ENCODE measurements around the gene PTGES3. TPM values are rescaled to one million over a fixed set of nuclear protein-coding genes. Genes with fewer than 3 reads are reported as not detected.
A peak's percentile ranks its signal among the peaks of the same experiment; 100 is the strongest.

The PTGES3 gene
- total and polyA plus RNA-seq, 2 of the 8 experiments (the other 6 are each of a cell fraction or from before 2014, with no cell fraction given): 111 to 464 TPM

GRCh38 chr12:56721721-56722120 lies 33.6 kb upstream of the PTGES3 start:
- H3K18ac ChIP-seq (ENCODE audit: extremely low read depth, low read length): no peak overlapping the region
- no peak overlapping the region for H2BK12ac ChIP-seq (ENCODE audit: low read depth, low read length)
- H3K27ac ChIP-seq (ENCODE audit: low read depth, low read length): no peak overlapping the region
- no peak overlapping the region for H3K23ac ChIP-seq (ENCODE audit: insufficient read length)
- peak overlapping the region; percentile 74 to 96 for H3K4me2 ChIP-seq (ENCODE audit: insufficient read depth in 1 of 2, low read depth in 2 of 2, low read length in 2 of 2)
- WGBS, 2 experiments (ENCODE audit: extremely low coverage in 1 of 2, insufficient coverage in 1 of 2, insufficient read length in 1 of 2, insufficient replicate concordance in 2 of 2, low coverage in 1 of 2, low lambda C conversion rate in 2 of 2, missing lambda C conversion rate in 1 of 2): 80% methylated on average over 2 of the region's 2 CpGs; no CpG with 5 or more reads in 1 of the 2 experiments
- H4K5ac ChIP-seq (ENCODE audit: insufficient read length, low read depth, low read length): no peak overlapping the region
- no peak overlapping the region for H2BK120ac ChIP-seq (replicated peaks; ENCODE audit: low read depth, low read length)
- peaks cover 13 to 38% (median 23%) of the 10 kb centered on the region in 4 experiments for H3K4me1 ChIP-seq (replicated peaks in 1 of 4; ENCODE audit: control insufficient read depth in 3 of 4, insufficient read depth in 4 of 4, low read length in 3 of 4)
- DNase-seq (ENCODE audit: low read depth in 1 of 2, low spot score in 2 of 2) (no peak), FAIRE-seq (no peak)
- no peak overlapping the region for H3K14ac ChIP-seq (ENCODE audit: insufficient read length)
- peaks cover 37 to 39% of the 10 kb centered on the region in 2 experiments for H4K20me1 ChIP-seq (replicated peaks in 1 of 2; ENCODE audit: control insufficient read depth in 1 of 2, insufficient read depth in 2 of 2, low read length in 2 of 2)
- peaks cover 47 to 74% of the 10 kb centered on the region in 2 experiments for H3K79me2 ChIP-seq (ENCODE audit: control insufficient read depth in 1 of 2, insufficient read depth in 2 of 2, low read length in 2 of 2)
- no peak overlapping the region for H4K8ac ChIP-seq (ENCODE audit: extremely low read depth, insufficient read depth, low read length)
- ChIA-PET POLR2A (ENCODE audit: partially characterized antibody) (interaction anchor here (0.5 to 52.4 kb wide), 10 partner anchors 15 to 391 kb away, joined by 3 to 1406 read pairs (median 5); partner anchors contain the start of genes ATP5F1B, BAZ2A, NACA and PRIM1), CTCF (ENCODE audit: partially characterized antibody) (interaction anchor here (1.4 to 1.5 kb wide), 2 partner anchors 11 to 15 kb away, joined by 3 to 4 read pairs; no protein-coding TSS in a partner anchor)
- no peak for TF ChIP-seq CREB1 (IDR thresholded peaks at IDR 0.05)
- TF ChIP-seq KDM1A (IDR thresholded peaks at IDR 0.05; ENCODE audit: borderline replicate concordance, low read length): no peak
- no peak overlapping the region; a peak in 1 of 7 replicates for H3K9ac ChIP-seq (replicated peaks in 1 of 4; ENCODE audit: extremely low read depth in 1 of 4, low read depth in 3 of 4, low read length in 3 of 4)
- no peak overlapping the region for H2BK5ac ChIP-seq (ENCODE audit: low read depth, low read length)
- no peaks in the 10 kb centered on the region for H3K27me3 ChIP-seq (replicated peaks in 1 of 4; ENCODE audit: control insufficient read depth in 3 of 4, extremely low read depth in 1 of 4, insufficient read depth in 3 of 4, low read length in 3 of 4)
- H3K79me1 ChIP-seq (ENCODE audit: low read depth, low read length): peaks cover 25% of the 10 kb centered on the region
- H3K4me3 ChIP-seq (ENCODE audit: extremely low read depth in 1 of 4, insufficient read depth in 2 of 4, low read depth in 3 of 4, low read length in 4 of 4): peak overlapping the region in 3 of 4 experiments; percentile 9 to 75 (median 14); a peak in 5 of 8 replicates
- H2BK15ac ChIP-seq (ENCODE audit: low read length): no peak overlapping the region
- H4K91ac ChIP-seq (replicated peaks; ENCODE audit: insufficient read length, low read length): no peak overlapping the region
- H3K4ac ChIP-seq (replicated peaks; ENCODE audit: insufficient read length, low read depth, low read length): no peak overlapping the region
- no peak overlapping the region for H2BK20ac ChIP-seq (ENCODE audit: low read length)
- no peaks in the 10 kb centered on the region; the same call in none of the 2 replicates for H3K23me2 ChIP-seq (ENCODE audit: low read depth, low read length)
- H3K56ac ChIP-seq (replicated peaks; ENCODE audit: insufficient read length, low read depth, low read length): no peak overlapping the region
- H2AFZ ChIP-seq (ENCODE audit: low read length): no peak overlapping the region
- H3K9me3 ChIP-seq (ENCODE audit: insufficient read depth in 2 of 2, low read depth in 1 of 2, low read length in 1 of 2): no peaks in the 10 kb centered on the region
- peaks cover 5 to 53% (median 24%) of the 10 kb centered on the region in 4 experiments; a peak in 5 of 8 replicates for H3K36me3 ChIP-seq (ENCODE audit: control insufficient read depth in 2 of 4, insufficient read depth in 4 of 4, low read length in 3 of 4)
- H2AK5ac ChIP-seq (ENCODE audit: low read depth, low read length): no peak overlapping the region
